OCI-LY3 (cell line): ENCODE measurements around the gene GPC3.

Experiments used
- H2AFZ ChIP-seq: fragments of 200-600, 300-600 bp; shearing (Covaris generic); 2 replicates; pipeline ENCODE4 v1.6.0; 2014; ENCODE audit warnings: antibody characterized with exemption, low read depth, low read length
- H3K27ac ChIP-seq: fragments of 200-600, 300-600 bp; sonication (generic); 2 replicates; pipeline ENCODE4 v1.5.1; 2014; ENCODE audit warnings: mild to moderate bottlenecking, low read length, moderate library complexity, mixed read lengths
- H3K27me3 ChIP-seq: fragments of 200-600, 300-600 bp; sonication (generic); 2 replicates; pipeline ENCODE4 v1.6.1; 2014; ENCODE audit warnings: low read depth, low read length, mixed read lengths
- H3K36me3 ChIP-seq: fragments of 200-600, 300-600 bp; sonication (generic); replicated peaks from 2 replicates; pipeline ENCODE3; 2014; ENCODE audit warnings: low read depth, low read length, mixed read lengths
- H3K4me1 ChIP-seq: fragments of 300-600, 200-600 bp; sonication (generic); 2 replicates; pipeline ENCODE4 v1.6.1; 2014; ENCODE audit warnings: low read length, mixed read lengths
- H3K4me2 ChIP-seq: fragments of 200-600, 300-600 bp; sonication (generic); 2 replicates; pipeline ENCODE4 v1.6.1; 2014; ENCODE audit warnings: low read length, mixed read lengths
- H3K4me3 ChIP-seq: fragments of 300-600, 200-600 bp; sonication (generic); 2 replicates; pipeline ENCODE4 v1.5.1; 2014; ENCODE audit warnings: antibody characterized with exemption, mild to moderate bottlenecking, low read length, moderate library complexity
- H3K79me2 ChIP-seq: fragments of 300-600, 200-600 bp; shearing (Covaris generic); 2 replicates; pipeline ENCODE4 v1.6.1; 2014; ENCODE audit warnings: mild to moderate bottlenecking, low read length, mixed read lengths
- H3K9ac ChIP-seq: fragments of 300-600, 200-600 bp; shearing (Covaris generic); 2 replicates; pipeline ENCODE4 v1.6.0; 2014; ENCODE audit warnings: mild to moderate bottlenecking, low read length, moderate library complexity
- H3K9me3 ChIP-seq: fragments of 200-600, 300-600 bp; shearing (Covaris generic); 2 replicates; pipeline ENCODE4 v1.6.1; 2014; ENCODE audit warnings: low read length, mixed read lengths; ENCODE audit not compliant: insufficient read depth
- H4K20me1 ChIP-seq: fragments of 200-600, 300-600 bp; sonication (generic); 2 replicates; pipeline ENCODE4 v1.6.1; 2016; ENCODE audit warnings: low read length, mixed read lengths; ENCODE audit not compliant: insufficient read depth
- EZH2phosphoT487 ChIP-seq: fragments of 200-600 bp; shearing (Covaris generic); IDR thresholded peaks from 2 replicates; pipeline ENCODE4 v1.6.1; 2018; ENCODE audit warnings: antibody characterized with exemption, mixed run types, low read depth
- TF ChIP-seq, protein P1 (sequence below): fragments of 200-600, 300-600 bp; sonication (generic); IDR thresholded peaks from 2 replicates; pipeline ENCODE4 v1.5.1; 2014; ENCODE audit warnings: antibody characterized with exemption, low read length, low read depth

The GPC3 gene

DNA sequence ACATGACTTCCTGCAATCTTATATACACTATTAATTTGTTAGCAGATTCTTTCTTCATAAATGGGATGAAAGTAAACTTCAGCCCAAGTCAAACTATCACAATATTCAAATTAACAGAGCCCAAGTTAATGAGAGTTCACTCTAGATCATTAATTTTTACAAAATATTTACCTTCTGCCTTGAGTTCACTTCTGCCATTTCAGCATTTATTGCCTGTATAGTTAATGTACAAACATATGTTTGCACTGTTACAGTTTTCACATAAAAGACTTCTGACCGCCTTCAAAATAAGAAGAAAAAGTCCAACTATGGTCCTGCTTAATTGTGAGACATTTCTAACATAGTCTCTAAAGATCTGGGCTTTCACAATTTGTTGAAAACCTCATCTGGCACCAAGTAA, 46.9 kb downstream of the GPC3 start:
- no peaks in the 10 kb centered on the region for H3K79me2 ChIP-seq
- H2AFZ ChIP-seq = no peak overlapping the region
- no peaks in the 10 kb centered on the region for H3K9me3 ChIP-seq
- H3K36me3 ChIP-seq = no peaks in the 10 kb centered on the region
- H3K4me2 ChIP-seq = no peak overlapping the region
- no peaks in the 10 kb centered on the region for H3K27me3 ChIP-seq
- TF ChIP-seq EZH2phosphoT487 = no peak
- TF ChIP-seq, protein P1, sequence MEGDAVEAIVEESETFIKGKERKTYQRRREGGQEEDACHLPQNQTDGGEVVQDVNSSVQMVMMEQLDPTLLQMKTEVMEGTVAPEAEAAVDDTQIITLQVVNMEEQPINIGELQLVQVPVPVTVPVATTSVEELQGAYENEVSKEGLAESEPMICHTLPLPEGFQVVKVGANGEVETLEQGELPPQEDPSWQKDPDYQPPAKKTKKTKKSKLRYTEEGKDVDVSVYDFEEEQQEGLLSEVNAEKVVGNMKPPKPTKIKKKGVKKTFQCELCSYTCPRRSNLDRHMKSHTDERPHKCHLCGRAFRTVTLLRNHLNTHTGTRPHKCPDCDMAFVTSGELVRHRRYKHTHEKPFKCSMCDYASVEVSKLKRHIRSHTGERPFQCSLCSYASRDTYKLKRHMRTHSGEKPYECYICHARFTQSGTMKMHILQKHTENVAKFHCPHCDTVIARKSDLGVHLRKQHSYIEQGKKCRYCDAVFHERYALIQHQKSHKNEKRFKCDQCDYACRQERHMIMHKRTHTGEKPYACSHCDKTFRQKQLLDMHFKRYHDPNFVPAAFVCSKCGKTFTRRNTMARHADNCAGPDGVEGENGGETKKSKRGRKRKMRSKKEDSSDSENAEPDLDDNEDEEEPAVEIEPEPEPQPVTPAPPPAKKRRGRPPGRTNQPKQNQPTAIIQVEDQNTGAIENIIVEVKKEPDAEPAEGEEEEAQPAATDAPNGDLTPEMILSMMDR = no peak
- no peak overlapping the region for H3K27ac ChIP-seq
- H4K20me1 ChIP-seq = no peaks in the 10 kb centered on the region
- H3K9ac ChIP-seq = no peak overlapping the region
- no peak overlapping the region for H3K4me3 ChIP-seq
- H3K4me1 ChIP-seq = no peaks in the 10 kb centered on the region

DNA sequence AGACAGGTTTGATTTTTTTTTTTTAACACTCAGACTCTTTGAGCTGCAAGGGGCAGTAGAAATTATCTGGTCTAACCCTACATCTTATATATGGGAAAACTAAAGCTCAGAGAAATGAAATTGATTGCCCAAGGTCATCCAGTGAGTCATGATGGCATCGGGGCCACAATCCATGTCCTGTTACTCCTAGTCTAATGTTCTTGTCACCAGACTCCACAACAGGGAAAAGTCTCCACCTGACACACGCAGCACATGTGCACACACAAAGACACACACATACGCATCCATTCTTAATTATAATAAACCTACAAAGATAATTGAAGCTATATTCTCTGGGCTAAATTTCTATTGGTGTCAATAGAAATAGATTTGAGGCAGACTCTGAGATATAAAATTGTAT, 48.4 kb downstream of the GPC3 start:
- no peak overlapping the region for H3K9ac ChIP-seq
- no peak overlapping the region for H2AFZ ChIP-seq
- H3K36me3 ChIP-seq = no peaks in the 10 kb centered on the region
- no peaks in the 10 kb centered on the region for H4K20me1 ChIP-seq
- H3K27me3 ChIP-seq = no peaks in the 10 kb centered on the region
- H3K9me3 ChIP-seq = no peaks in the 10 kb centered on the region
- H3K79me2 ChIP-seq = no peaks in the 10 kb centered on the region
- H3K27ac ChIP-seq = no peak overlapping the region
- no peak overlapping the region for H3K4me2 ChIP-seq
- no peak overlapping the region for H3K4me3 ChIP-seq
- TF ChIP-seq, protein P1 = no peak
- TF ChIP-seq EZH2phosphoT487 = no peak
- H3K4me1 ChIP-seq = no peaks in the 10 kb centered on the region

DNA sequence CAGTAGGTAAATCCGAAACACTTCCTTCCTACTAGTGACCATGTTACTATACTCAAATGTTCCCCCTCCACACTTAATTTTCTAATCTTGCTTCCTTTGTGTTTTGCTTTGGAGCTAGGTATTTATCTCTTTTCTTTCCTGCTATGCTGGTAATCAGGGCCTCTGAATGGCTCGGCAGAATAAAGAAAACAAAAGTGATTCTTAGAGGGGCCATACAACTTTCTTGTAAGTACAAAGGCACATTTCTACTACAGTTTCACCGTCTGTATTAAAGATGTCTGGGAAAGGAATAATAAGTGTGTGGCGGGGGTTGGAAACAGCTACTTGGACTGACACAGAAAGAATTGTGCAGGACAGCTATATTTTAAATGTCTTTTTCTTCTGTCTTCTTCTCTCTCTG, 50.3 kb downstream of the GPC3 start:
- H3K4me3 ChIP-seq = no peak overlapping the region
- H3K4me1 ChIP-seq = no peaks in the 10 kb centered on the region
- H3K9me3 ChIP-seq = no peaks in the 10 kb centered on the region
- no peak overlapping the region for H3K4me2 ChIP-seq
- H4K20me1 ChIP-seq = no peaks in the 10 kb centered on the region
- no peaks in the 10 kb centered on the region for H3K36me3 ChIP-seq
- no peak overlapping the region for H3K27ac ChIP-seq
- TF ChIP-seq EZH2phosphoT487 = no peak
- TF ChIP-seq, protein P1 = no peak
- H3K27me3 ChIP-seq = no peaks in the 10 kb centered on the region
- no peak overlapping the region for H2AFZ ChIP-seq
- H3K9ac ChIP-seq = no peak overlapping the region
- H3K79me2 ChIP-seq = no peaks in the 10 kb centered on the region

DNA sequence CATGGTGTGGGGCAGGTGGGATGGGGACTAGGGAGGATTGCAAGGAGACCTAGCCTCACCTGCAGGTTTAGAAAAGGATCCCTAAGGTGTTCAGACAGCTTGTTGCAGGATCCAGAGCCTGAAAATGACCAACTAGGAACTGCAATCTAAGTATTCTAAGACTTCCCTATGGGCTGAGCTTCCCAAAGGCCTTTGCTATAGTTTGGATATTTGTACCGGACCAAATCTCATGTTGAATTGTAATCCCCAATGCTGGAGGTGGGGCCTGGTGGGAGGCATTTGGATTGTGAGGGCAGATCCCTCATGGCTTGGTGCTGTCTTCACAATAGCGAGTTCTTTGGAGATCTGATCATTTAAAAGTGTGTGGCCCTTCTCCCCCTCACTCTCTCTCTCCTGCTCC, 52.1 kb downstream of the GPC3 start:
- no peak overlapping the region for H3K27ac ChIP-seq
- no peaks in the 10 kb centered on the region for H3K27me3 ChIP-seq
- no peaks in the 10 kb centered on the region for H3K4me1 ChIP-seq
- H4K20me1 ChIP-seq = no peaks in the 10 kb centered on the region
- H3K4me3 ChIP-seq = no peak overlapping the region
- no peak overlapping the region for H2AFZ ChIP-seq
- H3K4me2 ChIP-seq = no peak overlapping the region
- H3K9ac ChIP-seq = no peak overlapping the region
- TF ChIP-seq, protein P1 = no peak
- TF ChIP-seq EZH2phosphoT487 = no peak
- H3K79me2 ChIP-seq = no peaks in the 10 kb centered on the region
- H3K36me3 ChIP-seq = no peaks in the 10 kb centered on the region
- no peaks in the 10 kb centered on the region for H3K9me3 ChIP-seq
